OCI-LY7 (cell line): ENCODE data around the gene GALNT5. TPM values are rescaled to one million over a fixed set of nuclear protein-coding genes. Genes with fewer than 3 reads are reported as not detected.

ENCODE experiments used
- BruUV-seq: library from RNA; stranded (reverse); fragments of 400-500 nt; replicated peaks from 2 replicates; lab custom pipeline; 2021; lab: Mats Ljungman, UMichigan
- CTCF ChIA-PET: fragments of 300-600 bp; sonication (Branson Sonifier 250); formaldehyde crosslinking; loops from one replicate; lab custom pipeline; 2022; ENCODE audit warnings: antibody characterized with exemption; ENCODE audit not compliant: unreplicated experiment; lab: Charles Lee
- POLR2A ChIA-PET: fragments of 300-600 bp; sonication (Branson Sonifier 250); formaldehyde crosslinking; loops from one replicate; lab custom pipeline; 2022; ENCODE audit warnings: antibody characterized with exemption; lab: Charles Lee
- DNase-seq: peaks from one replicate; pipeline ENCODE4 v3.0.0-alpha.2; 2015; ENCODE audit warnings: low spot score
- H2AFZ ChIP-seq: fragments of 200-600 bp; sonication (generic), shearing (Covaris generic); 2 replicates; pipeline ENCODE4 v1.6.1; 2014; ENCODE audit warnings: mild to moderate bottlenecking, antibody characterized with exemption, low read length, moderate library complexity
- H3K27ac ChIP-seq: fragments of 200-600 bp; sonication (generic); 2 replicates; pipeline ENCODE4 v1.5.1; 2014; ENCODE audit warnings: mixed run types, low read depth, mild to moderate bottlenecking, moderate library complexity, low read length, inconsistent platforms; ENCODE audit not compliant: poor library complexity, severe bottlenecking
- H3K36me3 ChIP-seq: fragments of 200-600 bp; sonication (generic); 2 replicates; pipeline ENCODE4 v1.6.1; 2014; ENCODE audit warnings: mild to moderate bottlenecking, antibody characterized with exemption, low read length, moderate library complexity, mixed read lengths; ENCODE audit not compliant: insufficient read depth
- H3K4me1 ChIP-seq: fragments of 200-600 bp; sonication (generic); 2 replicates; pipeline ENCODE4 v1.5.1; 2014; ENCODE audit warnings: mild to moderate bottlenecking, low read length; ENCODE audit not compliant: insufficient read depth, poor library complexity, severe bottlenecking
- H3K4me2 ChIP-seq: fragments of 200-600 bp; sonication (generic); 2 replicates; pipeline ENCODE4 v1.6.1; 2014; ENCODE audit warnings: mild to moderate bottlenecking, low read length
- H3K4me3 ChIP-seq: fragments of 200-600 bp; sonication (generic); 2 replicates; pipeline ENCODE4 v1.5.1; 2014; ENCODE audit warnings: mild to moderate bottlenecking, low read depth, low read length; ENCODE audit not compliant: poor library complexity, severe bottlenecking
- H3K79me2 ChIP-seq: fragments of 200-600 bp; sonication (generic); 2 replicates; pipeline ENCODE4 v1.6.1; 2016; ENCODE audit warnings: low read depth, mild to moderate bottlenecking, low read length, moderate library complexity, mixed read lengths; ENCODE audit not compliant: insufficient read depth
- H3K9me2 ChIP-seq: fragments of 200-600 bp; sonication (generic); 2 replicates; pipeline ENCODE4 v1.6.1; 2016; ENCODE audit warnings: mild to moderate bottlenecking, low read length, mixed read lengths; ENCODE audit not compliant: insufficient read depth
- H3K9me3 ChIP-seq: fragments of 200-600 bp; sonication (generic); 2 replicates; pipeline ENCODE4 v1.6.1; 2014; ENCODE audit warnings: mild to moderate bottlenecking, mixed run types, low read length, mixed read lengths
- H4K20me1 ChIP-seq: fragments of 200-600 bp; sonication (generic); 2 replicates; pipeline ENCODE4 v1.6.1; 2014; ENCODE audit warnings: mild to moderate bottlenecking, antibody characterized with exemption, low read length, moderate library complexity, mixed read lengths; ENCODE audit not compliant: insufficient read depth
- CTCF ChIP-seq: fragments of 200-600 bp; sonication (generic); conservative IDR thresholded peaks from 2 replicates; pipeline ENCODE4 v1.5.1; 2014; ENCODE audit warnings: mild to moderate bottlenecking, antibody characterized with exemption, low read length, moderate library complexity, mixed read lengths
- EZH2phosphoT487 ChIP-seq: fragments of 200-600 bp; sonication (generic); IDR thresholded peaks from 2 replicates; pipeline ENCODE4 v1.6.1; 2018; ENCODE audit warnings: low read depth, borderline replicate concordance, mild to moderate bottlenecking, mixed run types, antibody characterized with exemption, low read length, moderate library complexity, mixed read lengths
- intact Hi-C: fragments of 100-400 bp; cut with micrococcal nuclease; formaldehyde crosslinking; loops from one replicate; pipeline ENCODE4 v1.10.0; 2022; ENCODE audit not compliant: unreplicated experiment
- total RNA-seq, 2 experiments: library from RNA; depleted of rRNA in 1 of 2; stranded (reverse); fragments of >200 nt in 1 of 2; shearing (Covaris generic) in 1 of 2; gene quantifications; 2 replicates each; pipeline ENCODE4 v1.2.3, GENCODE V29; 2014 to 2022

GALNT5 gene
- total RNA-seq, 2 experiments from 2014 or later, result not detected

DNA sequence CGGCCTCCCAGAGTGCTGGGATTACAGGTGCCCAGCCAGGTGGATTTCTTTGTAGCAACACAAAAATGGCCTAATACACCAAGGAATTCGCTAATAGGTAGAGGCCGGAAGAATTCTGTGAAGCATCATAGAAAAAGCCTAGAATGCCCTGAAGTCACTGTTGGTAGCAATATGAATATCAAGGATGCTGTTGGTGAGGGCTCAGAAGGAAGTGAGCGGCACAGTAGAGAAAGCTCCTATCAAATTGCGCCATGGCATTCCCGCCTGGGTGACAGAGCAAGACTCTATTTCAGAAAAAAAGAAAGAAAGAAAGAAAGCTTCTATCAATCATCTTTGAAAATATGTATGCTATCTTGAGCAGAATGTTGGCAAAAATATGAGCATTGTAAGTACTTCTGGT, 23.8 kb downstream of the GALNT5 start:
- H3K9me2 ChIP-seq, result no peaks in the 10 kb centered on the region
- H3K27ac ChIP-seq, result no peak overlapping the region
- ChIA-PET POLR2A (interaction anchor here (0.7 kb wide), 1 partner anchor 404 kb away, joined by 4 read pairs; no protein-coding TSS in a partner anchor), CTCF (no interaction called here)
- no peaks in the 10 kb centered on the region for H3K36me3 ChIP-seq
- H3K4me3 ChIP-seq, result no peak overlapping the region
- BruUV-seq, result no TSS peak
- no peaks in the 10 kb centered on the region for H3K9me3 ChIP-seq
- no peak overlapping the region for H2AFZ ChIP-seq
- no peak overlapping the region for H3K4me2 ChIP-seq
- intact Hi-C loops, result no loop called here
- H4K20me1 ChIP-seq, result no peaks in the 10 kb centered on the region
- H3K79me2 ChIP-seq, result no peaks in the 10 kb centered on the region
- no peak for DNase-seq
- no peak for TF ChIP-seq CTCF
- TF ChIP-seq EZH2phosphoT487, result no peak
- no peaks in the 10 kb centered on the region for H3K4me1 ChIP-seq

GRCh38 chr2:157283468-157283867, 26.0 kb downstream of the GALNT5 start:
- Histone ChIP-seq H3K27ac (no peak overlapping the region), H4K20me1 (no peaks in the 10 kb centered on the region), H3K9me2 (no peaks in the 10 kb centered on the region), H3K4me1 (no peaks in the 10 kb centered on the region), H3K36me3 (no peaks in the 10 kb centered on the region), H3K79me2 (no peaks in the 10 kb centered on the region), H3K4me2 (no peak overlapping the region), H3K4me3 (no peak overlapping the region), H3K9me3 (no peaks in the 10 kb centered on the region), H2AFZ (no peak overlapping the region)
- intact Hi-C loops, result no loop called here
- POLR2A ChIA-PET, result interaction anchor here (0.5 kb wide), 1 partner anchor 71 kb away, joined by 3 read pairs; no protein-coding TSS in a partner anchor
- TF ChIP-seq EZH2phosphoT487, result no peak
- TF ChIP-seq CTCF, result no peak
- DNase-seq, result no peak
- CTCF ChIA-PET, result no interaction called here
- BruUV-seq, result no TSS peak

GRCh38 chr2:157287160-157287559, 29.7 kb downstream of the GALNT5 start:
- Histone ChIP-seq H2AFZ (no peak overlapping the region), H3K9me3 (no peaks in the 10 kb centered on the region), H3K27ac (no peak overlapping the region), H3K79me2 (no peaks in the 10 kb centered on the region), H3K4me2 (no peak overlapping the region), H3K4me3 (no peak overlapping the region), H3K4me1 (no peaks in the 10 kb centered on the region), H3K9me2 (no peaks in the 10 kb centered on the region), H4K20me1 (no peaks in the 10 kb centered on the region), H3K36me3 (no peaks in the 10 kb centered on the region)
- BruUV-seq, result no TSS peak
- DNase-seq, result no peak
- ChIA-PET CTCF (no interaction called here), POLR2A (interaction anchor here (0.7 to 1.5 kb wide), 3 partner anchors 15 to 465 kb away, joined by 3 to 4 read pairs (median 3); no protein-coding TSS in a partner anchor)
- TF ChIP-seq CTCF (no peak), EZH2phosphoT487 (no peak)
- intact Hi-C loops, result no loop called here
